ENCODE measurements around the gene ATP13A3. TPM values are rescaled to one million over a fixed set of nuclear protein-coding genes. Genes with fewer than 3 reads are reported as not detected.

Gene ATP13A3
- total RNA-seq, 5 donors from 2014 or later (not counting 1 experiment from before 2014, with no cell fraction given), result 48.1 to 71.7 (median 52.0) TPM

DNA sequence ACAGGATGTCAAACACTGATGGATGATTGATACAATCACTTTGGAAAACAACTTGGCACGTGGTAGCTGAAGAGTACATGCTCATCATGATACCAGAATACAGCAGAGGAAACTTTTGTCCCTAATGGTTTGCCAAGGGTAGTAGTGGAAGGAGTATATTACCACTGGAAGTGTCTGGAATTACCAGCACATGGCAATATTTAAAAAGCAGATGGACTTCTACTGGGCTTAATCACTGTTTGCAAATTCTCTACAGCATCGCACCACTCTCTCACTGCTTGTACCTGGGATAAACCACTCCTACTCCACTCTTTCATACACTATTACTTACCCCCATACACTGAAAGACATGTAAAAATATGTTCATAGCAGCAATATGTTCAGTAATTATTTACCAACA lies 68.1 kb downstream of the ATP13A3 start:
- H3K27me3 Mint-ChIP-seq, result no peaks in the 10 kb centered on the region
- H3K9me3 ChIP-seq, result no peaks in the 10 kb centered on the region
- peaks cover 0 to 5% of the 10 kb centered on the region in 2 donors for H3K36me3 ChIP-seq (ENCODE audit: control insufficient read depth in 2 of 2, extremely low read depth in 1 of 2, insufficient read depth in 1 of 2, low read length in 1 of 2)
- H3K36me3 Mint-ChIP-seq, result peaks cover 37% of the 10 kb centered on the region
- H3K27me3 ChIP-seq (replicated peaks in 1 of 2; ENCODE audit: control insufficient read depth in 2 of 2, extremely low read depth in 1 of 2, insufficient read depth in 2 of 2, low read length in 1 of 2), result no peaks in the 10 kb centered on the region
- DNase-seq, result no peak
- ChIA-PET CTCF (no interaction called here), POLR2A (no interaction called here)
- H3K4me3 ChIP-seq (ENCODE audit: control insufficient read depth in 1 of 2, extremely low read depth in 1 of 2, low read length in 1 of 2), result no peak overlapping the region
- no peaks in the 10 kb centered on the region for H3K4me1 Mint-ChIP-seq
- H3K4me3 Mint-ChIP-seq, result no peak overlapping the region
- no peak overlapping the region for H3K27ac ChIP-seq (ENCODE audit: low read length)
- no peak for ATAC-seq (replicated peaks in 1 of 4)
- no peak overlapping the region for H3K27ac Mint-ChIP-seq
- no peaks in the 10 kb centered on the region for H3K4me1 ChIP-seq (ENCODE audit: control insufficient read depth in 1 of 2, extremely low read depth in 1 of 2, insufficient read depth in 2 of 2, low read length in 2 of 2)
- 100% methylated on average over 1 of the region's 2 CpGs for WGBS (ENCODE audit: insufficient coverage)
- no peaks in the 10 kb centered on the region for H3K9me3 Mint-ChIP-seq

DNA sequence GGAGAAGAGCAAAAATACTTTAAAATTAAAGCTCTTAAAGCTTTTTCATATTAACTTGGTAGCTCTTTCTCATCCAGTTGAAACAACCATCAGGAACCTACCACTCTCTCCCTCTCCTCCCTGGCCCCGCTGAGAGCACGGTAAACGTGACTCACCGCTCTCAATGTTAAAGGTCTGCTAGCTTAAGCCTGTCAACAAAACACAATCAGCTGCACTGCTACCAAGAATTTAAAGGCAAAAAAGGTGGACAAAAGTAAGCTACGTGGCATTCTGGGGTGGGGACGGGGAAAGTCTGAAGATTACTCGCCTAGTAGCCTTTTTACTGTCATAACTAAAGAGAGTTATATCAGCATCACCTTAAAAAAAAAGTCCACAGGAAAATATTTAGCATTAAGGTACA lies 79.4 kb downstream of the ATP13A3 start:
- Mint-ChIP-seq H3K27me3 (no peaks in the 10 kb centered on the region), H3K4me3 (no peak overlapping the region), H3K9me3 (no peaks in the 10 kb centered on the region), H3K4me1 (peaks cover 0 to 8% (median 4%) of the 10 kb centered on the region in 3 donors), H3K36me3 (peaks cover 13% of the 10 kb centered on the region), H3K27ac (no peak overlapping the region)
- H3K9me3 ChIP-seq, result no peaks in the 10 kb centered on the region
- H3K4me3 ChIP-seq (ENCODE audit: control insufficient read depth in 1 of 2, extremely low read depth in 1 of 2, low read length in 1 of 2), result no peak overlapping the region
- ATAC-seq (replicated peaks in 1 of 4), result no peak
- H3K27ac ChIP-seq (ENCODE audit: low read length), result no peak overlapping the region
- 100% methylated on average over 1 of the region's 7 CpGs for WGBS (ENCODE audit: insufficient coverage)
- peaks cover 0 to 6% of the 10 kb centered on the region in 2 donors for H3K36me3 ChIP-seq (ENCODE audit: control insufficient read depth in 2 of 2, extremely low read depth in 1 of 2, insufficient read depth in 1 of 2, low read length in 1 of 2)
- no peaks in the 10 kb centered on the region for H3K27me3 ChIP-seq (replicated peaks in 1 of 2; ENCODE audit: control insufficient read depth in 2 of 2, extremely low read depth in 1 of 2, insufficient read depth in 2 of 2, low read length in 1 of 2)
- no peaks in the 10 kb centered on the region for H3K4me1 ChIP-seq (ENCODE audit: control insufficient read depth in 1 of 2, extremely low read depth in 1 of 2, insufficient read depth in 2 of 2, low read length in 2 of 2)
- no peak for DNase-seq
- CTCF ChIA-PET, result interaction anchor here (0.5 to 2.6 kb wide), 7 partner anchors 10 to 69 kb away, joined by 3 to 11 read pairs (median 4); no protein-coding TSS in a partner anchor
- POLR2A ChIA-PET, result interaction anchor here in 1 of 2 donors (0.8 kb wide), 1 partner anchor 12 kb away, joined by 3 read pairs; no protein-coding TSS in a partner anchor

DNA sequence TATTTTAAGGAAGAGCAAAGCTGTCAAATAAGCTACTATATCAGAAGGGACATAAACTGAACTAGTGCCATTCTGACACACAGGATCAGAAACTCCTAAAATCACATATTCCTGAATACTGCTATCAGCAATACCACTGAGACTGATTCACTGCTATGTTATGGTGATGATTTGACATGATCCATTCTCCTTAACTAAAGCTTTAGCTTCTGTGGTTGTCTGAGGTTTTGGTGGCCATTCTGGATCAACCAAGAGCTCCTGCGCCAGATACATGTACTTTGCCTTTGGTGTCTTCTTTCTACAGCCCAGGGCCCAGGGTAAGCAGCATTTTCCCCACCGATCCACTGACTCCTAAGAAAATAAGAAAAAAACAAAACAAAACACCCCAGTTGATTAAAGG lies 81.0 kb downstream of the ATP13A3 start:
- peaks cover 0 to 2% of the 10 kb centered on the region in 2 donors for H3K36me3 ChIP-seq (ENCODE audit: control insufficient read depth in 2 of 2, extremely low read depth in 1 of 2, insufficient read depth in 1 of 2, low read length in 1 of 2)
- H3K27me3 Mint-ChIP-seq, result no peaks in the 10 kb centered on the region
- H3K4me3 Mint-ChIP-seq, result no peak overlapping the region
- H3K27me3 ChIP-seq (replicated peaks in 1 of 2; ENCODE audit: control insufficient read depth in 2 of 2, extremely low read depth in 1 of 2, insufficient read depth in 2 of 2, low read length in 1 of 2), result no peaks in the 10 kb centered on the region
- no peaks in the 10 kb centered on the region for H3K9me3 ChIP-seq
- no peak overlapping the region for H3K27ac ChIP-seq (ENCODE audit: low read length)
- no peaks in the 10 kb centered on the region for H3K9me3 Mint-ChIP-seq
- H3K4me1 ChIP-seq (ENCODE audit: control insufficient read depth in 1 of 2, extremely low read depth in 1 of 2, insufficient read depth in 2 of 2, low read length in 2 of 2), result peaks cover 0 to 3% of the 10 kb centered on the region in 2 experiments
- no peak for DNase-seq
- no peak overlapping the region for H3K4me3 ChIP-seq (ENCODE audit: control insufficient read depth in 1 of 2, extremely low read depth in 1 of 2, low read length in 1 of 2)
- H3K36me3 Mint-ChIP-seq, result peaks cover 9% of the 10 kb centered on the region
- WGBS (ENCODE audit: insufficient coverage), result no CpG with 5 or more reads among the region's 2 CpGs
- CTCF ChIA-PET, result interaction anchor here (0.6 to 2.6 kb wide), 7 partner anchors 24 to 171 kb away, joined by 3 to 11 read pairs (median 4); no protein-coding TSS in a partner anchor
- POLR2A ChIA-PET, result interaction anchor here in 1 of 2 donors (0.6 kb wide), 2 partner anchors 29 to 67 kb away, joined by 3 read pairs; no protein-coding TSS in a partner anchor
- H3K27ac Mint-ChIP-seq, result no peak overlapping the region
- H3K4me1 Mint-ChIP-seq, result peaks cover 0 to 5% (median 4%) of the 10 kb centered on the region in 3 donors
- ATAC-seq (replicated peaks in 1 of 4), result no peak

DNA sequence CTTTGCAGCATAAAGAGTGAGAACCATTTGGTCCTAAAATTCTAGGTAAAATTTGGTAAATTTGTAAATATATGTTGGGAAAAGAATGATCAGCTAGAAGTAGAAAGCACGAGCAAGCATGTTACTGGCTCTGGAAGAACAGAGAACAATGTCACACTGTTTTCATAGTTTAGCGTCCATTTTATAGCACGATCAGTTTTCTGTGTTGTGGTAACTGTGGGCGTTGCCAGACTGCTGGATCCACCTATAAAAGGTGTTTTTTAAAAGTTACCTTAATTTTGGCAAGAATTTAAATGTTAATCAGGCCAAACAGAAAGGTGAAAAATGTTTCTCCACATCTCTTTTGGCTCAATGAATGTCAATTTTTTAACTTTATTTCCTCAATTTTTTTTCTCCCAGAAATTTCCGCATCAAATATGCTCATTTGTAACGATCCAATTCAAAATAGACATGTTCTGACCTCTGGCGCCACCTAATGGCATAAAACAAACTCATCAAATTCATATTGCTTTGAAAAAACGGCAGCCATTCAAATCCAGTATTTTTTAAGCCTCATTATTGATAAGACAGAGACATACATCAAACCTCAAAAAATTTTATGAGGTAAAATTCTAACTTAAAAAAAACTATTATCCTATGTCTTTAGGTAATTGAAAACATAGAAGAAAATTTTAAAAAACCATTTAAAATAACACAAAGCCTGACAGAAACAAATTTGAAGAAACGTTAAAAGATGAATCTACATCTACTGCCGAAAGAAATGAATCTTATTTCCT lies 82.2 kb downstream of the ATP13A3 start:
- Histone ChIP-seq H3K4me3 (ENCODE audit: control insufficient read depth in 1 of 2, extremely low read depth in 1 of 2, low read length in 1 of 2) (no peak overlapping the region), H3K36me3 (ENCODE audit: control insufficient read depth in 2 of 2, extremely low read depth in 1 of 2, insufficient read depth in 1 of 2, low read length in 1 of 2) (no peaks in the 10 kb centered on the region), H3K27me3 (replicated peaks in 1 of 2; ENCODE audit: control insufficient read depth in 2 of 2, extremely low read depth in 1 of 2, insufficient read depth in 2 of 2, low read length in 1 of 2) (peaks cover 0 to 5% of the 10 kb centered on the region in 2 experiments), H3K9me3 (no peaks in the 10 kb centered on the region), H3K27ac (ENCODE audit: low read length) (no peak overlapping the region), H3K4me1 (ENCODE audit: control insufficient read depth in 1 of 2, extremely low read depth in 1 of 2, insufficient read depth in 2 of 2, low read length in 2 of 2) (peaks cover 3 to 10% of the 10 kb centered on the region in 2 experiments)
- 53% methylated on average over 6 of the region's 10 CpGs for WGBS (ENCODE audit: insufficient coverage)
- DNase-seq, result peak in 25 of 35 experiments; percentile 8 to 81 (median 26)
- CTCF ChIA-PET, result interaction anchor here (0.6 to 1.2 kb wide), 6 partner anchors 13 to 136 kb away, joined by 3 to 4 read pairs (median 4); no protein-coding TSS in a partner anchor
- no peak overlapping the region for H3K27ac Mint-ChIP-seq
- no peaks in the 10 kb centered on the region for H3K9me3 Mint-ChIP-seq
- H3K27me3 Mint-ChIP-seq, result no peaks in the 10 kb centered on the region
- H3K36me3 Mint-ChIP-seq, result peaks cover 9% of the 10 kb centered on the region
- POLR2A ChIA-PET, result interaction anchor here in 1 of 2 donors (0.7 kb wide), 1 partner anchor 1137 kb away, joined by 4 read pairs; no protein-coding TSS in a partner anchor
- peak in 3 of 4 experiments; percentile 41 to 76 (median 71) for ATAC-seq (replicated peaks in 1 of 4)
- H3K4me3 Mint-ChIP-seq, result no peak overlapping the region
- peaks cover 8 to 11% (median 10%) of the 10 kb centered on the region in 3 donors for H3K4me1 Mint-ChIP-seq

DNA sequence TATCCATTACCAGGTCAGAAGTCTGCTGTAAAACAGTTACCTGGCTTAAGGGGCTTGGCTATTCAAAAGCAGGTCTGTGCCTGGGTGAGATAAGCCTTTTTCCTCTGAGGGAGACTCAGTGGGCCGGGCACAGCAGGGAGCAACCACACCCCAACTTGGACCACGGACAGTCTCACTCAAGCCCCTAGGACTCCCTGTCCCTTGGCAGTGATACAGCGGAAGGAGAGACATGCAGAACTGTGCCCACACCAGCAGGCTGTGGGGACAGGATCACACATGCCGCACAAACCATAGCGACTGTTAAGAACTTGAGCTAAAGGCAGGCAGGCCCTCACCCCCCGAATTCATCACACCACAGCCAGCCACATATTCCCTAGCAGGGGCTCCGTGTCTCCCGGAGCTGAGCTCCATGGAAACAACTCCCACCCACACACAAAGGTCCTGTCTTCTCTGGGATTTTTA lies 84.9 kb downstream of the ATP13A3 start:
- WGBS (ENCODE audit: insufficient coverage), result 91% methylated on average over 6 of the region's 8 CpGs
- ATAC-seq (replicated peaks in 1 of 4), result no peak
- Mint-ChIP-seq H3K9me3 (no peaks in the 10 kb centered on the region), H3K36me3 (peaks cover 6% of the 10 kb centered on the region), H3K27ac (no peak overlapping the region), H3K27me3 (peaks cover 0 to 10% of the 10 kb centered on the region in 2 donors), H3K4me3 (no peak overlapping the region), H3K4me1 (peaks cover 32 to 38% (median 33%) of the 10 kb centered on the region in 3 donors)
- Histone ChIP-seq H3K36me3 (ENCODE audit: control insufficient read depth in 2 of 2, extremely low read depth in 1 of 2, insufficient read depth in 1 of 2, low read length in 1 of 2) (no peaks in the 10 kb centered on the region), H3K4me1 (ENCODE audit: control insufficient read depth in 1 of 2, extremely low read depth in 1 of 2, insufficient read depth in 2 of 2, low read length in 2 of 2) (peaks cover 9 to 27% of the 10 kb centered on the region in 2 experiments), H3K4me3 (ENCODE audit: control insufficient read depth in 1 of 2, extremely low read depth in 1 of 2, low read length in 1 of 2) (no peak overlapping the region), H3K9me3 (no peaks in the 10 kb centered on the region), H3K27ac (ENCODE audit: low read length) (no peak overlapping the region), H3K27me3 (replicated peaks in 1 of 2; ENCODE audit: control insufficient read depth in 2 of 2, extremely low read depth in 1 of 2, insufficient read depth in 2 of 2, low read length in 1 of 2) (peaks cover 0 to 16% of the 10 kb centered on the region in 2 experiments)
- DNase-seq, result no peak
- POLR2A ChIA-PET, result interaction anchor here in 1 of 2 donors (0.6 kb wide), 1 partner anchor 10 kb away, joined by 4 read pairs; no protein-coding TSS in a partner anchor
- CTCF ChIA-PET, result interaction anchor here in 1 of 2 donors (1.4 kb wide), 1 partner anchor 58 kb away, joined by 3 read pairs; no protein-coding TSS in a partner anchor

DNA sequence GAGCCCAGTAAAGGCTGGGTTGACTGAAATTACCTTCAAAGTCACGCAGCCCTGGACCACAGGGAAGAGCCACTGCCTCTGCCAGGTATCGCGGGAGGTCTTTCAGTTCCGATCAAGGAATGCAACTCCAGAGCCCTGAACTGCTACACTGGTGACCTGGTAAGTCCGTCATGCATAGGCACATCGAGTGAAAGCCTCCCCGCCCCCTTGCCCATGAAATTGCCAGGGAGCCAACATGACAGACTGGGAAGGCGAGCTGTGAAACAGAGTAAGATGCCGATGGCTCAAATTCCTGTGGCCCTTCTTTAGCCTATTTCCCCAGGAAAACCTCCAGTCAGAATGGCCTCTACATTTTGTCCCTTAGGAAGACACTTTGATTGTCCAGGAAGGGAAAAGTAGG lies 85.5 kb downstream of the ATP13A3 start:
- POLR2A ChIA-PET, result interaction anchor here in 1 of 2 donors (0.6 kb wide), 1 partner anchor 9 kb away, joined by 4 read pairs; no protein-coding TSS in a partner anchor

More for the DNA sequence above, 85.5 kb downstream of the ATP13A3 start:
- no peak overlapping the region for H3K4me3 ChIP-seq (ENCODE audit: control insufficient read depth in 1 of 2, extremely low read depth in 1 of 2, low read length in 1 of 2)
- H3K36me3 Mint-ChIP-seq, result peaks cover 6% of the 10 kb centered on the region
- H3K36me3 ChIP-seq (ENCODE audit: control insufficient read depth in 2 of 2, extremely low read depth in 1 of 2, insufficient read depth in 1 of 2, low read length in 1 of 2), result no peaks in the 10 kb centered on the region
- H3K4me1 ChIP-seq (ENCODE audit: control insufficient read depth in 1 of 2, extremely low read depth in 1 of 2, insufficient read depth in 2 of 2, low read length in 2 of 2), result peaks cover 9 to 31% of the 10 kb centered on the region in 2 experiments
- H3K9me3 ChIP-seq, result no peaks in the 10 kb centered on the region
- CTCF ChIA-PET, result no interaction called here
- H3K4me1 Mint-ChIP-seq, result peaks cover 34 to 40% (median 35%) of the 10 kb centered on the region in 3 donors
- no peak overlapping the region for H3K27ac ChIP-seq (ENCODE audit: low read length)
- peaks cover 0 to 10% of the 10 kb centered on the region in 2 donors for H3K27me3 Mint-ChIP-seq
- no peak for ATAC-seq (replicated peaks in 1 of 4)
- no peak for DNase-seq
- WGBS (ENCODE audit: insufficient coverage), result 95% methylated on average over 7 of the region's 9 CpGs
- H3K9me3 Mint-ChIP-seq, result no peaks in the 10 kb centered on the region
- no peak overlapping the region for H3K4me3 Mint-ChIP-seq
- no peak overlapping the region for H3K27ac Mint-ChIP-seq
- peaks cover 0 to 18% of the 10 kb centered on the region in 2 experiments for H3K27me3 ChIP-seq (replicated peaks in 1 of 2; ENCODE audit: control insufficient read depth in 2 of 2, extremely low read depth in 1 of 2, insufficient read depth in 2 of 2, low read length in 1 of 2)

All from T-cell (primary cell).